HG03432 (cell line): ENCODE measurements around the gene IER2.
"Not testable (repeated sequence)": the region's sequence is repeated elsewhere in the genome, so short reads cannot be mapped to it uniquely, and the experiment has no call there.

Source experiments
- ATAC-seq: cut with Tn5 transposase; IDR thresholded peaks from one replicate; pipeline ENCODE4 v1.9.1; 2021; ENCODE audit warnings: mild to moderate bottlenecking, moderate library complexity; ENCODE audit not compliant: unreplicated experiment

IER2 gene

DNA sequence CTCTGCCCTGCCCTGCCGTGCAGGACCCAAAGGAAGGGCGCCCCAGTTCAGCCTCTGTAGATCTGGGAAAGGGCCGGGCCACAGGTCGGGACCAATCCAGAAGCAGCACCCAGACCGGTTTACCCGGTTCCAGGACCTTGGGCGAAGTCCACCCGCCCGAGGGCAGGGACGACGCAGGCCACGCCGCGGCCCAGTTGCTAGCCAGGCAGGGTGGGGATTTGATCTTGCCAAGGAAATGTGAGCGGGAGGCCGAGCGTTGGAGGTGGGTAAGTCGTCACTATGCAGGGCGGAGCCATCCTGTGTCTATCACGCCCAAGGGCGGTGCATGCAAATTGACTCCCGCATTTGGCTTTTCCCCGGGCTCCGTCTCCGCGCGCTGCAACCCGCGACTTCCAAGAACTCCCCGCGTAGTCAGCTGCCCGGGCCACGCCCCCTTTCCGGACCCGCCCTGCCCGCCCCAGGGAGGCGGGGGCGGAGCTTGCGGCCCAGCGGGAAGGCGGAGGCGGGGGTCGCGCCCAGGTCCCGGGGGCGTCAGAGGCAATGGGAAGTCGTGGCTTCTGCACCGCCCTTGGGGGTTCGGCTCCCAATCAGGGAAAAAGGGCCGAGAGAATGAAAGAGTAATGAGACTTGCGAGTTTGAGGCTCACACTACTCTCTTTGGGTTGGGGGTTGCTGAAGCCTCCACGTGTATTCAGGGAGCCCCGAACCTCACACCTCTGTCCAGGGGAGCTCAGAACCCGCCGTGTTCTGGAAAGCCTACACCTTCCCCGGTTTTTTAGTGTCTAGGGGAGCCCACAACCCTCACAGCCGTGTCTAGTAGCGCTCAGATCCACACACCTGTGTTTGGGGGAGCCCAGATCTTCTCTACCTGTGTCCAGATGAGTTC lies 12.8 kb downstream of the IER2 start:
- peak; percentile 52 for ATAC-seq

GRCh38 chr19:13163609-13164342 lies 13.6 kb downstream of the IER2 start:
- no peak for ATAC-seq

GRCh38 chr19:13164343-13165161 lies 14.3 kb downstream of the IER2 start:
- no peak for ATAC-seq

DNA sequence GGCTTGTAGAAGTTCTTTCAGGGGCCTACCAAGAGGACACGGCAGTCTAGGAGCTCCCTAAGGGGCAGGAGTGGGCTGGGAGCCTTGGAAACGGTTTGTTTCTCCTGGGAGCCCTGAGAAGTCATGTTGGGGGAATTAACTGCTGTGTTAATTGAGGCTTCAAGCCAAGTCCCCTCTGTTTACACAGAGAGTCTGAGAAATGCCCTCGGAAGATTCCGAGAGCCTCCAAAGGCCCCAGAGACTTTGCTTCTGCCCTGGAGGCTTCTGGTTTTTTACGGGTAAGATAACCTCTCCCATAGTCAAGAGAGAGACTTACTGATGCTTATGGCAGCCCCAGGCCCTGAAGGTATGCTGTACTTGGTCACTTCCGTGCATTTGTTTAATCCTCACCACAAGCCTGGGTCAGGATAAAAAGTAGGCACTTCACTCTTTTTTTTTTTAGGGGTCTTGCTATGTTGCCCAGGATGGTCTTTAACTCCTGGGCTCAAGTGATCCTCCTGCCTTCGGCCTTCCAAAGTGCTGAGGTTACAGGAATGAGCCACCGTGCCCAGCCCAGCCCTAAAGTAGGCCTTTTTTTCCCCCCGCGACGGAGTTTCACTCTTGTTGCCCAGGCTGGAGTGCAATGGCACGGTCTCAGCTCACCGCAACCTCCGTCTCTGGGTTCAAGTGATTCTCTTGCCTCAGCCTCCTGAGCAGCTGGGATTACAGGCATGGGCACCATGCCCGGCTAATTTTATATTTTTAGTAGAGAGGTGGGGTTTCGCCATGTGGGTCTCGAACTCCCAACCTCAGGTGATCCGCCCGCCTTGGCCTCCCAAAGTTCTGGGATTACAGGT lies 15.2 kb downstream of the IER2 start:
- ATAC-seq, result no peak

GRCh38 chr19:13166151-13166550 lies 15.9 kb downstream of the IER2 start:
- ATAC-seq, result not testable (repeated sequence)

GRCh38 chr19:13169769-13170168 lies 19.6 kb downstream of the IER2 start:
- no peak for ATAC-seq

DNA sequence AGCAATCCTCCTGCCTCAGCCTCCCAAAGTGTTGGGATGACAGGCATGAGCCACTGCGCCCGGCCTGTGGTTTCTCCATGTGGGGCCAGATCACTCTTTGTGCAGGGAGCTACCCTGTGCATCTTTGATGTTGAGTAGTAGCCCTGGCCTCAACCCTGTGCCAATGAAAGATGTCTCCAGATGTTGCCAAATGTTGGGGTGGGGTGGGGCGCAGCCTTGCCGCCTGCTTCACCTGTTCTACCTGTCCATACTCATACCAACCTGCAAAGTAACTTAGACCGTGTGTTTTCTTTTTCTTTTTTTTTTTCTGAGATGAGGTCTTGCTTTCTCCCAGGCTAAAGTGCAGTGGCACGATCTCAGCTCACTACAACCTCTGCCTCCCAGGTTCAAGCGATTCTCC lies 20.9 kb downstream of the IER2 start:
- ATAC-seq, result no peak

DNA sequence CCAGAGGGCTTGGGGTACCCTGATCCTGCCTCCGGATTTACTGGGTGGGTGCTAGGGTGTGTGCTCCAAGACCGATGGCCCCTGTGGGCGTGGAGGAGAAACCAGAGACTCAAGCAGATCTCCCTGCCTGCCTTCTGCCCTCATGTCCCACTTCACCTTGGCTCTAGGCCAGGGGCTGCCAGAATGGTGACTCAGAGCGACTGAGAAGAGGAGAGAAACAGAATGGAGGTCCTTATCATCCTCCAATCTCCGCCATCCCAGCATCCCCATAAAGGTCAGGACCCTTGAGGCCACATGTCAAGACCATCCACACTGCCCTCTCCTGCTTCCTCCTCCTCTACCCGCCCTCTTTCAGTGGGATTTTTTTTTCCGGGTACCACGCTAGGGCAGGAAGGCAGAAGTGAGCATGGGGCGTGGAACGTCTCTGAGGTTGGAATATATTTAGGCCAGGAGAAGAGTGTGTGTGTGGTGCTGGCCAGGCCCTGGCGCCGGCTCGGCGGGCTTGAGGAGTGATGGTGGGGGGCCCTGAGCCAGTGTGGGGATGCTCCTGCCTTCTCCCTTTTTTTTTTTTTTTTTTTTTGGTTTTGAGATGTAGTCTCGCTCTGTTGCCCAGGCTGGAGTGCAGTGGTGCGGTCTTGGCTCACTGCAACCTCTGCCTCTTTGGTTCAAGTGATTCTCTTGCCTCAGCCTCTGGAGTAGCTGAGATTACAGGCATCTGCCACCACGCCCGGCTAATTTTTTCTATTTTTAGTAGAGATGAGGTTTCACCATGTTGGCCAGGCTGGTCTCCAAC lies 22.3 kb downstream of the IER2 start:
- no peak for ATAC-seq

DNA sequence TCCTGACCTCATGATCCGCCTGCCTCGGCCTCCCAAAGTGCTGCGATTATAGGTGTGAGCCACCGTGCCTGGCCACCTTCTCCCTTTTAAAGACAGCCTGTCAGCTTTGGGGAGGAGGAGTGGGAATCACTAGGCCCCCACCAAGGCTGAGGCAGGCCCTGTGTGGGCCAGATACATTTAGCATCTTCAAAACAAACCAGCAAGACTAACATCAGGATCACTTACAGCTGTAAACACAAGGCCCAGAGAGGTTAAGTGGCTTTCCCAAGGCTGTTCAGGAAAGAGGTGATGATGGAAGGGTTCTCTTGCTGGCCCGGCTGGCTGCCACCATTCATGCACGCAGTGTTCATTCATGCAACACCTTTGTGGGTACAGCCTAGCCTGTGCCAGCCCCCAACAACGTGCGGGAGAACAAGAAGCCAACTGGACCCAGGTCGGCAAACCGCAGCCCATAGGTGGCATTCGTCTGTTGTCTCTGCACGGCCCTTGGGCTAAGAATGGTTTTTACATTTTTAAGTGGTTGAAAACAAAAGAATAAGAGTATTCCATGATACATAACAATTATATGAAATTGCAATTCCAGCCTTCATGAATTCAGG lies 23.0 kb downstream of the IER2 start:
- ATAC-seq, result no peak

GRCh38 chr19:13176345-13176744 lies 26.1 kb downstream of the IER2 start:
- ATAC-seq, result no peak

DNA sequence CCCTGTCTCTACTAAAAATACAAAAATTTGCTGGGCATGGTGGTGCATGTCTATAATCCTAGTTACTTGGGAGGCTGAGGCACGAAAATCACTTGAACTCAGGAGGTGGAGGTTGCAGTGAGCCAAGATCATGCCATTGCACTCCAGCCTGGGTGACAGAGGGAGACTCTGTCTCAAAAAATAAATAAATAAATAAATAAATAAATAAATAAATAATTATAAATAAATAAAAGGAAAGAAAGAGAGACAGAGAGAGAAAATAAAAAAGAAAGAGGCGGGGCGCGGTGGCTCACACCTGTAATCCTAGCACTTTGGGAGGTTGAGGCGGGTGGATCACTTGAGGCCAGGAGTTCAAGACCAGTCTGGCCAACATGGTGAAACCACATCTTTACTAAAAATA lies 27.4 kb downstream of the IER2 start:
- not testable (repeated sequence) for ATAC-seq

- not testable (repeated sequence) for ATAC-seq
Measured at GRCh38 chr19:13178291-13178690, 28.1 kb downstream of the IER2 start.

GRCh38 chr19:13181747-13182388 lies 31.7 kb downstream of the IER2 start:
- no peak for ATAC-seq

GRCh38 chr19:13184926-13185325 lies 34.7 kb downstream of the IER2 start:
- ATAC-seq, result not testable (repeated sequence)

DNA sequence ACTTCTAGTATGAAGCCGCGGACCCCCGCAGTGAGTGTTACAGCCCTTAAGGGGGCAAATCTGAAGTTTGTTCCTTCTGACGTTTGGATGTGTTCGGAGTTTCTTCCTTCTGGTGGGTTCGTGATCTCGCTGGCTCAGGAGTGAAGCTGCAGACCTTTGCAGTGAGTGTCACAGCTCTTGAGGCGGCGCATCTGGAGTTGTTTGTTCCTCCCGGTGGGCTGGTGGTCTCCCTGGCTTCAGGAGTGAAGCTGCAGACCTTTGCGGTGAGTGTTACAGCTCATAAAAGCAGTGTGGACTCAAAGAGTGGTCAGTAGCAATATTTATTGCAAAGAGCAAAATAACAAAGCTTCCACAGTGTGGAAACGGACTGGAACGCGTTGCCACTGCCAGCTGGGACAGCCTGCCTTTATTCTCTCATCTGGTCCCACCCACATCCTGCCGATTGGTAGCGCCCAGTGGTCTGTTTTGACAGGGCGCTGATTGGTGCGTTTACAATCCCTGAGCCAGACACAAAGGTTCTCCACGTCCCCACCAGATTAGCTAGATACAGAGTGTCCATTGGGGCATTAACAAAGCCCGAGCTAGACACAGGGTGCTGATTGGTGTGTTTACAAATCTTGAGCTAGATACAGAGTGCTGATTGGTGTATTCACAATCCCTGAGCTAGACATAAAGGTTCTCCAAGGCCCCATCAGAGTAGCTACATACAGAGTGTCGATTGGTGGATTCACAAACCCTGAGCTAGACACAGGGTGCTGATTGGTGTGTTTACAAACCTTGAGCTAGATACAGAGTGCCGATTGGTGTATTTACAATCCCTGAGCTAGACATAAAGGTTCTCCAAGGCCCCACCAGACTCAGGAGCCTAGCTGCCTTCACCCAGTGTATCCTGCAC lies 35.8 kb downstream of the IER2 start:
- ATAC-seq, result not testable (repeated sequence)

DNA sequence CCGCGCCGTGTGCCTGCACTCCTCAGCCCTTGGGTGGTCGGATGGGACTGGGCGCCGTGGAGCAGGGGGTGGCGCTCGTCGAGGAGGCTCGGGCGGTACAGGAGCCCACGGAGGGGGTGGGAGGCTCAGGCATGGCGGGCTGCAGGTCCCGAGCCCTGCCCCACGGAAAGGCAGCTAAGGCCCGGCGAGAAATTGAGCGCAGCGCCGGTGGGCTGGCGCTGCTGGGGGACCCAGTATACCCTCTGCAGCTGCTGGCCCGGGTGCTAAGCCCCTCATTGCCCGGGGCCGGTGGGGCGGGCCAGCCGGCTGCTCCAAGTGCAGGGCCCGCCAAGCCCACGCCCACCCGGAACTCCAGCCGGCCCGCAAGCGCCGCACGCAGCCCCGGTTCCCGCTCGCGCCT lies 36.5 kb downstream of the IER2 start:
- not testable (repeated sequence) for ATAC-seq

GRCh38 chr19:13187419-13187818 lies 37.2 kb downstream of the IER2 start:
- no peak for ATAC-seq

GRCh38 chr19:13189600-13189999 lies 39.4 kb downstream of the IER2 start:
- ATAC-seq, result no peak
